H9 (cell line): Measurements from ENCODE around the gene RBM38. TPM values are rescaled to one million over a fixed set of nuclear protein-coding genes. Genes with fewer than 3 reads are reported as not detected.

Experiments
- DNase-seq: peaks from one replicate; pipeline ENCODE4 v3.0.0-alpha.2; 2017
- H2AFZ ChIP-seq: one replicate; pipeline ENCODE4 v1.6.1; 2013; ENCODE audit warnings: mild to moderate bottlenecking, low read length, control low read depth, moderate library complexity
- H2AK5ac ChIP-seq: 2 replicates; pipeline ENCODE4 v1.6.1; 2013; ENCODE audit warnings: low read length, control low read depth, mixed read lengths; ENCODE audit not compliant: insufficient read length
- H2BK120ac ChIP-seq: one replicate; pipeline ENCODE4 v1.6.1; 2013; ENCODE audit warnings: low read depth, mild to moderate bottlenecking, low read length, control low read depth, inconsistent platforms; ENCODE audit not compliant: poor library complexity, severe bottlenecking
- H2BK12ac ChIP-seq: 2 replicates; pipeline ENCODE4 v1.6.1; 2013; ENCODE audit warnings: low read length, control low read depth, mixed read lengths, low read depth; ENCODE audit not compliant: insufficient read length
- H2BK15ac ChIP-seq: 2 replicates; pipeline ENCODE4 v1.6.1; 2013; ENCODE audit warnings: low read depth, low read length, control low read depth
- H2BK20ac ChIP-seq: one replicate; pipeline ENCODE4 v1.6.1; 2013; ENCODE audit warnings: low read depth, mild to moderate bottlenecking, low read length, control low read depth, inconsistent platforms; ENCODE audit not compliant: poor library complexity, severe bottlenecking
- H2BK5ac ChIP-seq: 2 replicates; pipeline ENCODE4 v1.6.1; 2013; ENCODE audit warnings: low read length, control low read depth, mixed read lengths; ENCODE audit not compliant: insufficient read length
- H3K14ac ChIP-seq: 2 replicates; pipeline ENCODE4 v1.6.1; 2013; ENCODE audit warnings: low read length, control low read depth; ENCODE audit not compliant: insufficient read depth
- H3K18ac ChIP-seq: 2 replicates; pipeline ENCODE4 v1.6.1; 2013; ENCODE audit warnings: low read depth, mild to moderate bottlenecking, mixed read lengths, low read length, control low read depth; ENCODE audit not compliant: insufficient read length
- H3K23ac ChIP-seq: 2 replicates; pipeline ENCODE4 v1.6.1; 2013; ENCODE audit warnings: low read length, control low read depth, mixed read lengths, low read depth; ENCODE audit not compliant: insufficient read length
- H3K23me2 ChIP-seq: 2 replicates; pipeline ENCODE4 v1.6.1; 2013; ENCODE audit warnings: low read depth, mild to moderate bottlenecking, mixed read lengths, low read length, control low read depth; ENCODE audit not compliant: insufficient read length, poor library complexity, severe bottlenecking
- H3K27ac ChIP-seq: 2 replicates; pipeline ENCODE4 v1.5.1; 2013; ENCODE audit warnings: low read length, control low read depth, mixed read lengths, low read depth; ENCODE audit not compliant: insufficient read length
- H3K27me3 ChIP-seq: 2 replicates; pipeline ENCODE4 v1.6.1; 2013; ENCODE audit warnings: low read length, control low read depth, inconsistent platforms; ENCODE audit not compliant: insufficient read depth
- H3K4ac ChIP-seq: 2 replicates; pipeline ENCODE4 v1.6.1; 2013; ENCODE audit warnings: low read depth, mild to moderate bottlenecking, control low read depth, inconsistent platforms, low read length, moderate library complexity
- H3K4me1 ChIP-seq: 2 replicates; pipeline ENCODE4 v1.6.1; 2013; ENCODE audit warnings: low read length, control low read depth, inconsistent platforms; ENCODE audit not compliant: insufficient read depth
- H3K4me2 ChIP-seq: 2 replicates; pipeline ENCODE4 v1.6.1; 2013; ENCODE audit warnings: low read length, control low read depth, mixed read lengths; ENCODE audit not compliant: insufficient read length, insufficient read depth
- H3K56ac ChIP-seq: 2 replicates; pipeline ENCODE4 v1.6.1; 2013; ENCODE audit warnings: low read depth, mild to moderate bottlenecking, mixed read lengths, low read length, control low read depth; ENCODE audit not compliant: insufficient read length
- H3K79me1 ChIP-seq: 2 replicates; pipeline ENCODE4 v1.6.1; 2013; ENCODE audit warnings: low read depth, mild to moderate bottlenecking, moderate library complexity, low read length, control low read depth, inconsistent platforms; ENCODE audit not compliant: insufficient read depth, poor library complexity, severe bottlenecking
- H3K79me2 ChIP-seq: 2 replicates; pipeline ENCODE4 v1.6.1; 2013; ENCODE audit warnings: low read length, control low read depth, inconsistent platforms; ENCODE audit not compliant: insufficient read depth
- H3K9ac ChIP-seq: 2 replicates; pipeline ENCODE4 v1.6.1; 2013; ENCODE audit warnings: low read length, control low read depth, mixed read lengths; ENCODE audit not compliant: insufficient read length; ENCODE audit errors: extremely low read depth
- H3K9me3 ChIP-seq: one replicate; pipeline ENCODE4 v1.6.1; 2013; ENCODE audit warnings: low read depth, low read length, inconsistent platforms; ENCODE audit not compliant: control insufficient read depth
- H3T11ph ChIP-seq: one replicate; pipeline ENCODE4 v1.6.1; 2013; ENCODE audit warnings: mild to moderate bottlenecking, low read length, control low read depth, inconsistent platforms
- H4K20me1 ChIP-seq: one replicate; pipeline ENCODE4 v1.6.1; 2013; ENCODE audit not compliant: control insufficient read depth, insufficient read length, insufficient read depth
- H4K5ac ChIP-seq: 2 replicates; pipeline ENCODE4 v1.6.1; 2013; ENCODE audit warnings: low read depth, mild to moderate bottlenecking, mixed read lengths, low read length, control low read depth; ENCODE audit not compliant: insufficient read length
- H4K8ac ChIP-seq: replicated peaks from 2 replicates; pipeline ENCODE4 v1.6.1; 2013; ENCODE audit warnings: low read length, control low read depth, mixed read lengths, low read depth; ENCODE audit not compliant: insufficient read length
- H4K91ac ChIP-seq: 2 replicates; pipeline ENCODE4 v1.6.1; 2013; ENCODE audit warnings: low read depth, mild to moderate bottlenecking, moderate library complexity, mixed read lengths, low read length, control low read depth; ENCODE audit not compliant: insufficient read length
- H3K27ac Mint-ChIP-seq, 3 experiments: 2 replicates in 2 of 3; 3 replicates in 1 of 3; pipeline ENCODE4 v1.8.0; 2020 to 2021; ENCODE audit warnings: mixed read lengths in 3 of 3, mild to moderate bottlenecking in 1 of 3, moderate library complexity in 1 of 3
- H3K27me3 Mint-ChIP-seq: 2 replicates; pipeline ENCODE4 v1.8.0; 2021; ENCODE audit warnings: low read depth, mild to moderate bottlenecking, moderate library complexity, mixed read lengths
- H3K36me3 Mint-ChIP-seq, 3 experiments: 2 replicates in 2 of 3; 3 replicates in 1 of 3; pipeline ENCODE4 v1.8.0; 2020 to 2021; ENCODE audit warnings: low read depth in 3 of 3, mixed read lengths in 3 of 3; ENCODE audit not compliant: insufficient read depth in 1 of 3
- H3K4me1 Mint-ChIP-seq, 2 experiments: 2 replicates each; pipeline ENCODE4 v1.8.0; 2020; ENCODE audit warnings: mixed read lengths in 2 of 2
- H3K4me3 Mint-ChIP-seq, 2 experiments: 2 replicates in 1 of 2; 3 replicates in 1 of 2; pipeline ENCODE4 v1.8.0; 2020 to 2021; ENCODE audit warnings: mild to moderate bottlenecking in 2 of 2, mixed read lengths in 2 of 2, moderate library complexity in 1 of 2
- H3K9me3 Mint-ChIP-seq, 2 experiments: 2 replicates in 1 of 2; 3 replicates in 1 of 2; pipeline ENCODE4 v1.8.0; 2020; ENCODE audit warnings: mild to moderate bottlenecking in 2 of 2, mixed read lengths in 2 of 2, moderate library complexity in 1 of 2
- WGBS: extraction: QIAGEN DNeasy Blood & Tissue Kit; methylation state at CpG from one replicate; pipeline ENCODE4 v1.1.7; 2013; ENCODE audit warnings: missing lambda C conversion rate, low lambda C conversion rate, mixed read lengths; ENCODE audit not compliant: insufficient read length; ENCODE audit errors: extremely low coverage; 5-methylcytosine and 5-hydroxymethylcytosine counted together
- total RNA-seq: library from RNA; stranded (reverse); gene quantifications from 2 replicates; pipeline ENCODE4 v1.2.1, GENCODE V29; 2021
- TF ChIP-seq, protein P1 (sequence below): fragments of 200-600 bp; sonication (generic); conservative IDR thresholded peaks from 3 replicates; pipeline ENCODE4 v1.8.0; 2021; ENCODE audit warnings: antibody characterized with exemption, mild to moderate bottlenecking

Gene RBM38
- total RNA-seq, 1 experiment from 2014 or later, result 66.8 TPM

- no peaks in the 10 kb centered on the region for H3K9me3 Mint-ChIP-seq
- no peak overlapping the region for H3T11ph ChIP-seq
- H3K27ac Mint-ChIP-seq, result no peak overlapping the region
- H3K9ac ChIP-seq, result no peak overlapping the region
- no peaks in the 10 kb centered on the region for H3K79me1 ChIP-seq
- no peak overlapping the region for H4K91ac ChIP-seq
- no peak for DNase-seq
- WGBS, result no CpG with 5 or more reads among the region's 5 CpGs
- no peak overlapping the region for H2AK5ac ChIP-seq
- peaks cover 2 to 10% of the 10 kb centered on the region in 2 experiments for H3K4me1 Mint-ChIP-seq
- H3K14ac ChIP-seq, result no peak overlapping the region
- H3K4ac ChIP-seq, result no peak overlapping the region
- no peaks in the 10 kb centered on the region for H3K9me3 ChIP-seq
- no peak overlapping the region for H4K5ac ChIP-seq
- no peak overlapping the region for H2BK12ac ChIP-seq
- H2BK120ac ChIP-seq, result no peak overlapping the region
- no peak overlapping the region for H2BK20ac ChIP-seq
- H2AFZ ChIP-seq, result no peak overlapping the region
- H3K56ac ChIP-seq, result no peak overlapping the region
- H3K27me3 Mint-ChIP-seq, result no peaks in the 10 kb centered on the region
- H3K4me3 Mint-ChIP-seq, result no peak overlapping the region
- no peak overlapping the region for H2BK5ac ChIP-seq
- no peaks in the 10 kb centered on the region for H3K27me3 ChIP-seq
- no peaks in the 10 kb centered on the region for H3K79me2 ChIP-seq
- no peaks in the 10 kb centered on the region for H3K4me1 ChIP-seq
- H3K36me3 Mint-ChIP-seq, result peaks cover 0 to 24% (median 15%) of the 10 kb centered on the region in 3 experiments; a peak in 5 of 7 replicates
- no peak overlapping the region for H3K27ac ChIP-seq
- H3K18ac ChIP-seq, result no peak overlapping the region
- no peak overlapping the region for H3K4me2 ChIP-seq
- no peak overlapping the region for H3K23ac ChIP-seq
- no peaks in the 10 kb centered on the region for H4K20me1 ChIP-seq
- TF ChIP-seq, protein P1, sequence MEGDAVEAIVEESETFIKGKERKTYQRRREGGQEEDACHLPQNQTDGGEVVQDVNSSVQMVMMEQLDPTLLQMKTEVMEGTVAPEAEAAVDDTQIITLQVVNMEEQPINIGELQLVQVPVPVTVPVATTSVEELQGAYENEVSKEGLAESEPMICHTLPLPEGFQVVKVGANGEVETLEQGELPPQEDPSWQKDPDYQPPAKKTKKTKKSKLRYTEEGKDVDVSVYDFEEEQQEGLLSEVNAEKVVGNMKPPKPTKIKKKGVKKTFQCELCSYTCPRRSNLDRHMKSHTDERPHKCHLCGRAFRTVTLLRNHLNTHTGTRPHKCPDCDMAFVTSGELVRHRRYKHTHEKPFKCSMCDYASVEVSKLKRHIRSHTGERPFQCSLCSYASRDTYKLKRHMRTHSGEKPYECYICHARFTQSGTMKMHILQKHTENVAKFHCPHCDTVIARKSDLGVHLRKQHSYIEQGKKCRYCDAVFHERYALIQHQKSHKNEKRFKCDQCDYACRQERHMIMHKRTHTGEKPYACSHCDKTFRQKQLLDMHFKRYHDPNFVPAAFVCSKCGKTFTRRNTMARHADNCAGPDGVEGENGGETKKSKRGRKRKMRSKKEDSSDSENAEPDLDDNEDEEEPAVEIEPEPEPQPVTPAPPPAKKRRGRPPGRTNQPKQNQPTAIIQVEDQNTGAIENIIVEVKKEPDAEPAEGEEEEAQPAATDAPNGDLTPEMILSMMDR, result no peak
- H4K8ac ChIP-seq, result no peak overlapping the region
- no peak overlapping the region for H2BK15ac ChIP-seq
- no peaks in the 10 kb centered on the region for H3K23me2 ChIP-seq
Observed at GRCh38 chr20:57382516-57382915, 8.7 kb upstream of the RBM38 start.
